Kidney (tissue), 14 donors: ENCODE measurements around the gene CTSC. TPM values are rescaled to one million over a fixed set of nuclear protein-coding genes. Genes with fewer than 3 reads are reported as not detected.
A peak's percentile ranks its signal among the peaks of the same experiment; 100 is the strongest.

Experiments
- DNase-seq, 5 donors: peaks; one replicate each; pipeline ENCODE4 v3.0.0-alpha.2; 2013 to 2020
- FAIRE-seq: peaks from 2 replicates; lab custom pipeline; 2012; peaks lifted over from hg19 to GRCh38; lab: Jason Lieb, UNC
- H3K27ac ChIP-seq, 2 donors: one replicate each; pipeline ENCODE4 v1.7.0; 2013; ENCODE audit warnings: low read depth in 2 of 2, low read length in 2 of 2, inconsistent platforms in 1 of 2
- H3K27me3 ChIP-seq: one replicate; pipeline ENCODE4 v1.7.1; 2013; ENCODE audit warnings: low read length, inconsistent platforms; ENCODE audit not compliant: control insufficient read depth, insufficient read depth
- H3K36me3 ChIP-seq, 3 donors: one replicate each; pipeline versions ENCODE4 v1.7.0 to v1.7.1; 2013; ENCODE audit warnings: low read length in 3 of 3, control low read depth in 1 of 3, inconsistent platforms in 1 of 3; ENCODE audit not compliant: insufficient read depth in 3 of 3, control insufficient read depth in 2 of 3
- H3K4me1 ChIP-seq, 3 donors: one replicate each; pipeline versions ENCODE4 v1.7.0 to v1.7.1; 2013; ENCODE audit warnings: low read length in 3 of 3, inconsistent platforms in 1 of 3, low read depth in 1 of 3; ENCODE audit not compliant: control insufficient read depth in 2 of 3, insufficient read depth in 2 of 3
- H3K4me3 ChIP-seq, 3 donors: one replicate each; pipeline versions ENCODE4 v1.7.0 to v1.8.1; 2013; ENCODE audit warnings: low read length in 3 of 3, control low read depth in 1 of 3, inconsistent platforms in 1 of 3
- H3K9ac ChIP-seq, 3 donors: one replicate each; pipeline versions ENCODE4 v1.7.0 to v1.7.1; 2013; ENCODE audit warnings: low read length in 3 of 3, control low read depth in 1 of 3, inconsistent platforms in 1 of 3
- H3K9me3 ChIP-seq, 3 donors: one replicate each; pipeline versions ENCODE4 v1.7.0 to v1.7.1; 2013; ENCODE audit warnings: low read length in 3 of 3, control low read depth in 1 of 3, inconsistent platforms in 1 of 3; ENCODE audit not compliant: control insufficient read depth in 2 of 3, insufficient read depth in 1 of 3
- intact Hi-C: fragments of 100-400 bp; cut with DNase I; formaldehyde crosslinking; loops from one replicate; pipeline ENCODE4 v1.11.1; 2022
- polyA plus RNA-seq: library from polyadenylated mRNA; stranded (reverse); fragments of 350-450 nt; fragmentation: Illumina TruSeq; extraction: RNeasy Lipid Tissue Mini Kit (QIAGEN cat#74804); gene quantifications from one replicate; pipeline ENCODE4 v1.2.3, GENCODE V29; 2014; ENCODE audit warnings: low read depth, low replicate concordance; ENCODE audit not compliant: insufficient read depth
- total RNA-seq: library from RNA; stranded (reverse); fragmentation: NEBNext Ultra II Directional; extraction: Animal tissue kit (Norgen Biotek cat#: 25700); gene quantifications from one replicate; pipeline ENCODE4 v1.2.1, GENCODE V29; 2021
- TF ChIP-seq, protein P1 (sequence below): IDR thresholded peaks from 3 replicates; pipeline ENCODE4 v1.5.1; 2012; ENCODE audit warnings: mild to moderate bottlenecking, moderate library complexity, borderline replicate concordance; ENCODE audit not compliant: insufficient read depth; ENCODE audit errors: extremely low read depth
- donor health status: control.
- donor health status: control.
- donor health status: control.
- donor health status: control.
- donor health status: control.
- donor health status: DM: yes; HTN: yes; CAD: no.
- donor health status: Normal renal cell carcinoma (clear cell type).

CTSC gene
- total and polyA plus RNA-seq, 2 donors from 2014 or later, result 187 to 191 TPM

GRCh38 chr11:88384004-88384668 is 46.6 kb upstream of the CTSC start:
- no peak for FAIRE-seq
- no peak overlapping the region for H3K27ac ChIP-seq
- intact Hi-C loops, result no loop called here

DNA sequence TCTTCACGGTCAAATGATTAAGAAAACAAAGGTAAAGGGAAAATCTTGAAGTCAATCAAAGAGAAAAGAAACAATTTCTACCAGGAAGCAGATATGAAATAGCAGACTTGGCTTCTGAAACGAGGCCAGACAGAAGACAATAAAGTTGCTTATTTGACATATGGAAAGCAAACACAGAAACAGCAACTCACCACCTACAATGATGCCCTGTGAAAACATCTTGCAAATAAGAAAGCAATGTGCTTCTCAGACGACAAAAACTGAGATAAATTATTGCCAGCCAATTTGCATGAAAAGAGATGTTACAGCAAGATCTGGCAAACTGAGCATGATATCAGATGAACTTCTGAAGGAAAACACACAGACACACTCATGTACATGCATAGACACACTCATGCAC is 45.9 kb upstream of the CTSC start:
- no peak overlapping the region for H3K9ac ChIP-seq
- TF ChIP-seq, protein P1, sequence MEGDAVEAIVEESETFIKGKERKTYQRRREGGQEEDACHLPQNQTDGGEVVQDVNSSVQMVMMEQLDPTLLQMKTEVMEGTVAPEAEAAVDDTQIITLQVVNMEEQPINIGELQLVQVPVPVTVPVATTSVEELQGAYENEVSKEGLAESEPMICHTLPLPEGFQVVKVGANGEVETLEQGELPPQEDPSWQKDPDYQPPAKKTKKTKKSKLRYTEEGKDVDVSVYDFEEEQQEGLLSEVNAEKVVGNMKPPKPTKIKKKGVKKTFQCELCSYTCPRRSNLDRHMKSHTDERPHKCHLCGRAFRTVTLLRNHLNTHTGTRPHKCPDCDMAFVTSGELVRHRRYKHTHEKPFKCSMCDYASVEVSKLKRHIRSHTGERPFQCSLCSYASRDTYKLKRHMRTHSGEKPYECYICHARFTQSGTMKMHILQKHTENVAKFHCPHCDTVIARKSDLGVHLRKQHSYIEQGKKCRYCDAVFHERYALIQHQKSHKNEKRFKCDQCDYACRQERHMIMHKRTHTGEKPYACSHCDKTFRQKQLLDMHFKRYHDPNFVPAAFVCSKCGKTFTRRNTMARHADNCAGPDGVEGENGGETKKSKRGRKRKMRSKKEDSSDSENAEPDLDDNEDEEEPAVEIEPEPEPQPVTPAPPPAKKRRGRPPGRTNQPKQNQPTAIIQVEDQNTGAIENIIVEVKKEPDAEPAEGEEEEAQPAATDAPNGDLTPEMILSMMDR, result no peak
- no peak overlapping the region for H3K4me3 ChIP-seq
- no peak overlapping the region for H3K27ac ChIP-seq
- H3K9me3 ChIP-seq, result no peaks in the 10 kb centered on the region
- DNase-seq, result no peak
- no peaks in the 10 kb centered on the region for H3K27me3 ChIP-seq
- H3K4me1 ChIP-seq, result no peaks in the 10 kb centered on the region
- FAIRE-seq, result no peak
- no peaks in the 10 kb centered on the region for H3K36me3 ChIP-seq
- intact Hi-C loops, result no loop called here

More at GRCh38 chr11:88384004-88384668, 46.6 kb upstream of the CTSC start:
- Histone ChIP-seq H3K36me3 (no peaks in the 10 kb centered on the region), H3K4me1 (no peaks in the 10 kb centered on the region), H3K4me3 (no peak overlapping the region), H3K9me3 (no peaks in the 10 kb centered on the region), H3K9ac (no peak overlapping the region), H3K27me3 (no peaks in the 10 kb centered on the region)
- peak in 2 of 5 donors; percentile 36 to 49 for DNase-seq
- TF ChIP-seq, protein P1, result no peak

GRCh38 chr11:88379130-88379529 is 41.6 kb upstream of the CTSC start:
- Histone ChIP-seq H3K9ac (no peak overlapping the region), H3K27me3 (no peaks in the 10 kb centered on the region), H3K27ac (no peak overlapping the region), H3K4me1 (no peaks in the 10 kb centered on the region), H3K4me3 (no peak overlapping the region), H3K9me3 (no peaks in the 10 kb centered on the region), H3K36me3 (no peaks in the 10 kb centered on the region)
- DNase-seq (no peak), FAIRE-seq (no peak)
- TF ChIP-seq, protein P1, result no peak
- intact Hi-C loops, result no loop called here
